H1 (cell line): Measurements from ENCODE around the gene SMIM17. TPM values are rescaled to one million over a fixed set of nuclear protein-coding genes. Genes with fewer than 3 reads are reported as not detected.

Experiments
- BACH1 ChIP-seq: IDR thresholded peaks from 2 replicates; pipeline ENCODE4 v1.6.1; 2012; ENCODE audit warnings: low read length, improper control_type of control experiment
- CBX5 ChIP-seq: fragments of 300-800, 300-1000 bp; sonication (generic); IDR thresholded peaks from 2 replicates; pipeline ENCODE4 v1.7.1; 2016; ENCODE audit warnings: antibody characterized with exemption, low read length, low read depth
- CHD2 ChIP-seq: IDR thresholded peaks from 2 replicates; pipeline ENCODE4 v1.6.1; 2012; ENCODE audit warnings: low read length, improper control_type of control experiment
- CHD7 ChIP-seq: fragments of 300-600 bp; sonication (generic); IDR thresholded peaks from 2 replicates; pipeline ENCODE4 v1.7.1; 2012; ENCODE audit warnings: low read length, moderate library complexity, mild to moderate bottlenecking, inconsistent platforms; ENCODE audit not compliant: insufficient replicate concordance
- NANOG ChIP-seq: IDR thresholded peaks from 2 replicates; pipeline ENCODE4 v1.6.1; 2011; ENCODE audit warnings: low read length, low read depth, mild to moderate bottlenecking, inconsistent platforms; ENCODE audit not compliant: insufficient read depth, poor library complexity, severe bottlenecking
- SIRT6 ChIP-seq: IDR thresholded peaks from one replicate; pipeline ENCODE4 v1.7.1; 2012; ENCODE audit warnings: low read length, inconsistent platforms
- SP2 ChIP-seq: IDR thresholded peaks from 2 replicates; pipeline ENCODE4 v1.6.1; 2012; ENCODE audit warnings: mild to moderate bottlenecking, low read length, inconsistent platforms
- TAF7 ChIP-seq: optimal IDR thresholded peaks from 2 replicates; pipeline ENCODE3; 2011; ENCODE audit warnings: low read depth, mild to moderate bottlenecking, inconsistent platforms, low read length, moderate library complexity, borderline replicate concordance
- TBP ChIP-seq: IDR thresholded peaks from 2 replicates; pipeline ENCODE4 v1.6.1; 2011; ENCODE audit warnings: low read depth, low read length, improper control_type of control experiment
- ZNF274 ChIP-seq: IDR thresholded peaks from 2 replicates; pipeline ENCODE4 v1.7.0; 2012; ENCODE audit warnings: low read length, borderline replicate concordance; ENCODE audit errors: extremely low read depth
- polyA plus RNA-seq, 7 experiments: library from polyadenylated mRNA; depleted of rRNA in 3 of 7; stranded (reverse) in 5 of 7; unstranded in 2 of 7; fragments of >200 nt in 5 of 7; fragments of 200-250 nt in 2 of 7; gene quantifications; 1 replicate in 5 of 7; 2 replicates in 1 of 7; 4 replicates in 1 of 7; pipeline versions ENCODE4 v1.2.1 to v1.2.3, GENCODE V29; 2011 to 2013; ENCODE audit warnings: missing spikeins in 2 of 7, mixed read lengths in 2 of 7
- total RNA-seq: library from RNA; stranded (reverse); fragmentation: NEBNext Ultra II Directional; extraction: Animal tissue kit (Norgen Biotek cat#: 25700); gene quantifications from 2 replicates; pipeline ENCODE4 v1.2.1, GENCODE V29; 2021

The SMIM17 gene
- total and polyA plus RNA-seq, 2 of the 8 experiments (the other 6 are each of a cell fraction or from before 2014, with no cell fraction given), result 0.06 TPM; not detected in 1

DNA sequence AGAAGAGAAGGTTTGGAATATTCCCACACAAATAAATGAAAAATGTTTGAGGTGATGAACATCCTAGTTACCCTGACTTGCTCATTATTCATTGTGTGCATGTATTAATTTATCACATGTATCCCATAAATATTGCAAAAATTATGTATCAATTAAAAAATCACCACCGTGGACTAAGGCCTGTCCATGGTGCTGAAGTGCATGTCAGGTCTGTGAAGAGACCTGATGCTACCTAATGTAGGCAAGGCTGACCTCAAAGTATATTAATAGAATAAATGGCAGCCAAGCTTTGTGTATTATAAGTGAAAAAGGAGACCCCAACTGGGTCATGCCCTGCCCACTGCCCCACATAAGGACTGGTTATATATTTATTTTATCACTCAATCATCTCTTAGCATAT is 63.0 kb downstream of the SMIM17 start (continued):
- TF ChIP-seq CHD7 (no peak), BACH1 (no peak), SP2 (no peak), TBP (no peak), ZNF274 (no peak), NANOG (no peak), SIRT6 (no peak), CBX5 (no peak), CHD2 (no peak), TAF7 (no peak)
- TF ChIP-seq, all 59 proteins: peak for 0
